Breast epithelium (tissue), 3 donors: ENCODE data around the gene SUMF2.

Experiments
- CTCF ChIP-seq, 3 donors: fragments of 450-650 bp; IDR thresholded peaks; one replicate each; pipeline ENCODE4 v1.5.1; 2016 to 2017; ENCODE audit warnings: antibody characterized with exemption in 3 of 3, mild to moderate bottlenecking in 3 of 3, moderate library complexity in 3 of 3
- POLR2A ChIP-seq: fragments of 450-650 bp; IDR thresholded peaks from one replicate; pipeline ENCODE4 v1.6.1; 2016; ENCODE audit warnings: antibody characterized with exemption, mild to moderate bottlenecking, moderate library complexity
- POLR2AphosphoS5 ChIP-seq, 3 donors: sonication (generic); formaldehyde crosslinking; IDR thresholded peaks; one replicate each; pipeline ENCODE4 v1.6.1; 2017; ENCODE audit warnings: antibody characterized with exemption in 3 of 3

GRCh38 chr7:56105508-56105907 lies 41.4 kb downstream of the SUMF2 start:
- no peak for TF ChIP-seq POLR2A
- no peak for TF ChIP-seq CTCF (IDR thresholded peaks at IDR 0.05)
- TF ChIP-seq POLR2AphosphoS5 (IDR thresholded peaks at IDR 0.05): no peak
